NK-92 (cell line): ENCODE measurements around the gene AARS2.

Experiments used
- DNase-seq: peaks from one replicate; lab custom pipeline; 2025; ENCODE audit not compliant: unreplicated experiment; lab: John Stamatoyannopoulos, UW

The AARS2 gene

DNA sequence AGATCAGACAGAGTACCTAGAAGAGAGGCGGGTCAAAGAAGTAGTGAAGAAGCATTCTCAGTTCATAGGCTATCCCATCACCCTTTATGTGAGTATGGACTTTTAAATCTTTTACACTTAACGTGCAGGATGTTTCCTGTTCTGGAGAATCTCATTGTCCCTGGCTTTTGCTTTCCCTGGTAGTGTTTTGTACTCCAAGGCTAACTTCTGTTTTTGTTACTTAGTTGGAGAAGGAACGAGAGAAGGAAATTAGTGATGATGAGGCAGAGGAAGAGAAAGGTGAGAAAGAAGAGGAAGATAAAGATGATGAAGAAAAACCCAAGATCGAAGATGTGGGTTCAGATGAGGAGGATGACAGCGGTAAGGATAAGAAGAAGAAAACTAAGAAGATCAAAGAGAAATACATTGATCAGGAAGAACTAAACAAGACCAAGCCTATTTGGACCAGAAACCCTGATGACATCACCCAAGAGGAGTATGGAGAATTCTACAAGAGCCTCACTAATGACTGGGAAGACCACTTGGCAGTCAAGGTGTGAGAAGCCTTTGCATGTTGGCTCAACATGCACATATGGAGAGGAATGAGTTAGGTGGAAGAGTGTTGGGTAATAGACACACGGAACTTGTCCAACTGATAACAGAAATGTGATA is 63.0 kb downstream of the AARS2 start:
- no peak for DNase-seq
